HepG2 (cell line): Measurements from ENCODE around the gene ACAP2. TPM values are rescaled to one million over a fixed set of nuclear protein-coding genes. Genes with fewer than 3 reads are reported as not detected.

ENCODE experiments used
- ATAC-seq: fragments of 200-7000 bp; cut with Tn5 transposase; 3 replicates; pipeline ENCODE4 v1.9.1; 2020; ENCODE audit warnings: mild to moderate bottlenecking, moderate library complexity
- BruUV-seq: library from RNA; stranded (reverse); fragments of 400-500 nt; replicated peaks from 2 replicates; lab custom pipeline; 2021; lab: Mats Ljungman, UMichigan
- CTCF ChIA-PET: fragments of 300-600 bp; formaldehyde crosslinking; extraction: SDS; loops from one replicate; lab custom pipeline; 2021; ENCODE audit warnings: low total read pairs, inconsistent platforms, low intra/inter-chr PET ratio; lab: Yijun Ruan, JAX
- POLR2A ChIA-PET: fragments of 350-600 bp; sonication (Branson Sonifier 250); formaldehyde crosslinking; loops from one replicate; lab custom pipeline; 2020; ENCODE audit warnings: antibody characterized with exemption, inconsistent platforms; lab: Yijun Ruan, JAX
- DNase-seq: peaks from one replicate; pipeline ENCODE4 v3.0.0-alpha.2; 2015; ENCODE audit warnings: low spot score
- FAIRE-seq: peaks from 3 replicates; lab custom pipeline; 2011; peaks lifted over from hg19 to GRCh38; lab: Jason Lieb, UNC
- H2AFZ ChIP-seq: one replicate; pipeline ENCODE4 v1.6.1; 2011; ENCODE audit warnings: low read length, inconsistent platforms
- H3K27ac ChIP-seq: fragments of 300-600 bp; 3 replicates; pipeline ENCODE4 v1.8.0; 2011; ENCODE audit warnings: mixed run types, mild to moderate bottlenecking, mixed read lengths, low read length, inconsistent platforms; ENCODE audit not compliant: insufficient read depth; ENCODE audit errors: extremely low read length
- H3K27me3 ChIP-seq, 2 experiments: fragments of 200-600 bp in 1 of 2; 2 replicates in 1 of 2; 3 replicates in 1 of 2; pipeline versions ENCODE4 v1.6.0 to v1.8.0; 2011; ENCODE audit warnings: low read length in 2 of 2, mild to moderate bottlenecking in 2 of 2, moderate library complexity in 2 of 2, inconsistent platforms in 1 of 2; ENCODE audit not compliant: insufficient read depth in 2 of 2, control insufficient read depth in 1 of 2
- H3K36me3 ChIP-seq, 2 experiments: fragments of 200-600 bp in 1 of 2; replicated peaks in 1 of 2; 2 replicates in 1 of 2; 3 replicates in 1 of 2; pipeline versions ENCODE4 v1.5.1 to v1.8.0; 2011; ENCODE audit warnings: low read length in 2 of 2, inconsistent platforms in 1 of 2; ENCODE audit not compliant: insufficient read depth in 2 of 2, control insufficient read depth in 1 of 2
- H3K4me1 ChIP-seq: 2 replicates; pipeline ENCODE4 v1.5.1; 2012; ENCODE audit warnings: low read length, inconsistent platforms; ENCODE audit not compliant: insufficient read depth
- H3K4me2 ChIP-seq: 2 replicates; pipeline ENCODE4 v1.6.0; 2011; ENCODE audit warnings: low read depth, low read length, inconsistent platforms
- H3K4me3 ChIP-seq, 3 experiments: fragments of 200-600 bp in 1 of 3; sonication (generic), shearing (Covaris generic) in 1 of 3; replicated peaks in 1 of 3; 2 replicates each; pipeline ENCODE4 v1.5.1; 2011 to 2016; ENCODE audit warnings: low read length in 3 of 3, inconsistent platforms in 2 of 3, low read depth in 2 of 3, mild to moderate bottlenecking in 2 of 3, control low read depth in 1 of 3, mixed read lengths in 1 of 3; ENCODE audit not compliant: insufficient read depth in 1 of 3
- H3K79me2 ChIP-seq: one replicate; pipeline ENCODE4 v1.6.1; 2011; ENCODE audit warnings: low read length, inconsistent platforms; ENCODE audit not compliant: insufficient read depth
- H3K9ac ChIP-seq: 2 replicates; pipeline ENCODE4 v1.6.0; 2011; ENCODE audit warnings: mild to moderate bottlenecking, low read depth, low read length, inconsistent platforms; ENCODE audit not compliant: insufficient read depth
- H3K9me3 ChIP-seq: 2 replicates; pipeline ENCODE4 v1.5.1; 2012; ENCODE audit warnings: mild to moderate bottlenecking, low read length
- H4K20me1 ChIP-seq: 2 replicates; pipeline ENCODE4 v1.6.0; 2011; ENCODE audit warnings: inconsistent platforms, mild to moderate bottlenecking, low read length, moderate library complexity; ENCODE audit not compliant: insufficient read depth
- BRD4 ChIP-seq: sonication (generic); formaldehyde crosslinking; IDR thresholded peaks from 2 replicates; pipeline ENCODE4 v1.4.0; 2020; ENCODE audit warnings: missing genetic modification reagents
- CBX1 ChIP-seq: IDR thresholded peaks from one replicate; pipeline ENCODE4 v1.6.1; 2016; ENCODE audit warnings: antibody characterized with exemption, low read depth
- ETV6 ChIP-seq: sonication (generic); formaldehyde crosslinking; conservative IDR thresholded peaks from 2 replicates; pipeline ENCODE4 v1.4.0; 2020; ENCODE audit warnings: missing genetic modification reagents
- IRF2 ChIP-seq: IDR thresholded peaks from 2 replicates; pipeline ENCODE4 v1.6.1; 2018; ENCODE audit warnings: missing genetic modification reagents, missing compliant biosample characterization
- KLF13 ChIP-seq: sonication (generic); formaldehyde crosslinking; IDR thresholded peaks from 2 replicates; pipeline ENCODE4 v1.4.0; 2020; ENCODE audit warnings: mild to moderate bottlenecking, missing genetic modification reagents
- MXI1 ChIP-seq: IDR thresholded peaks from 3 replicates; pipeline ENCODE4 v1.6.1; 2012; ENCODE audit warnings: low read depth, low read length, inconsistent platforms, borderline replicate concordance
- SRSF1 ChIP-seq: fragments of 200-400 bp; formaldehyde crosslinking; optimal IDR thresholded peaks from 2 replicates; pipeline ENCODE3; 2017; ENCODE audit warnings: mild to moderate bottlenecking, low read depth, low read length, moderate library complexity
- TGIF2 ChIP-seq: IDR thresholded peaks from 2 replicates; pipeline ENCODE4 v1.6.1; 2016; ENCODE audit warnings: control low read depth, missing compliant biosample characterization
- ZNF160 ChIP-seq: sonication (generic); formaldehyde crosslinking; IDR thresholded peaks from 2 replicates; pipeline ENCODE4 v1.8.0; 2022; ENCODE audit warnings: mild to moderate bottlenecking, inconsistent platforms, missing genetic modification reagents
- WGBS: methylation state at CpG from one replicate; pipeline ENCODE4 v1.1.6; 2017; ENCODE audit warnings: low lambda C conversion rate; 5-methylcytosine and 5-hydroxymethylcytosine counted together
- in situ Hi-C: cut with HindIII; loops from 2 replicates; pipeline ENCODE4 v1.10.0; 2017; ENCODE audit warnings: low pct_unique_long_range_greater_than_20kb; ENCODE audit not compliant: extremely low pct_ligation_motif_present
- intact Hi-C: fragments of 100-400 bp; cut with micrococcal nuclease; formaldehyde crosslinking; loops from one replicate; pipeline ENCODE4 v1.10.0; 2022; ENCODE audit not compliant: unreplicated experiment
- polyA plus RNA-seq, 8 experiments: library from polyadenylated mRNA; depleted of rRNA in 3 of 8; stranded (reverse) in 7 of 8; unstranded in 1 of 8; fragments of >200 nt; fragmentation: Illumina TruSeq in 4 of 8; extraction: Trizol in 4 of 8; gene quantifications; 2 replicates each; pipeline versions ENCODE4 v1.2.1 to v1.2.3, GENCODE V29; 2011 to 2016; ENCODE audit warnings: low read depth in 4 of 8, missing spikeins in 1 of 8, mixed read lengths in 1 of 8; ENCODE audit not compliant: insufficient read depth in 1 of 8
- total RNA-seq, 5 experiments: library from RNA; depleted of rRNA; stranded (reverse); fragments of >200 nt; fragmentation: Illumina TruSeq; extraction: Trizol; gene quantifications; 2 replicates each; pipeline ENCODE4 v1.2.3, GENCODE V29; 2016; ENCODE audit warnings: low read depth in 1 of 5
- TF ChIP-seq, protein P1 (sequence below): IDR thresholded peaks from 2 replicates; pipeline ENCODE4 v1.6.1; 2016; ENCODE audit warnings: missing compliant biosample characterization, missing genetic modification reagents, borderline replicate concordance

The ACAP2 gene
- total and polyA plus RNA-seq, 2 of the 13 experiments (the other 11 are each of a cell fraction or from before 2014, with no cell fraction given): 7.3 to 23.9 TPM

DNA sequence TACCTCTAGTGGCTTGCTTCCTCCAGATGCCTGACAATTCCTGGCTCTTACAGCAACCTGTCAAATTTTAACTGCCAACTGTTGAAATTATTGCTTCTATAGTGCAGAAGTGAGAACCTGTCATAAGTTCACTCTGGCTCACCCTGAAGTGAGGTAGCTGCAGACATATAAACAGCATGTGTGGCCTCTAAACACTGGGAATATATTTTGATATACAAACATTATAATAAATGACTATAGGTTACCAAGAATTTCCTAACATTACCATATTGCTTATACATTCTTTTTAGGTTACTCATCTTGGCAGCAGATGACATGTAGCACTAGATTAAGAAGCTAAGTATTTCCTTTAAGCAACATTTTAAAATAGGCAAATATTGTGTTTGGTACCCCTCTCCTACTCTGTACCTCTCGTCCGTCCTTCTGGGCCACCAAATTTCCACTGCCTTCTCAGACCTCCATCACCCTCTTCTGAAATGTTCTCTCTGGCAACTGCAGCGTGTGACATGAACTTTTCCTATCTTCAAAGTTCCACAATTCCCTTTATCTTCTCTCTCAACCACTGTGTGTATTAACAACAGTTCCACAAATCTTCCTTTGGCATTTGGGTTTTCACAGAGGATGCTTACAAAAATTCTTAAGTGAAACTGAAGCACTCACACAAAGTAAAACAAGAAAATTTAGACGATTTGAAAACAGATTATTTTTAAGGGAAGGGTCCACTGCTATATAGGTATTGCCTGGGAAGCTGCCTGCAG, 156.5 kb downstream of the ACAP2 start:
- Histone ChIP-seq H3K79me2 (no peaks in the 10 kb centered on the region), H3K4me2 (no peak overlapping the region), H3K4me1 (peaks cover 9% of the 10 kb centered on the region; the same call in 1 of the 2 replicates), H4K20me1 (no peaks in the 10 kb centered on the region), H2AFZ (no peak overlapping the region), H3K4me3 (no peak overlapping the region), H3K36me3 (peaks cover 2 to 4% of the 10 kb centered on the region in 2 experiments; a peak in 2 of 5 replicates), H3K27me3 (no peaks in the 10 kb centered on the region), H3K9me3 (no peaks in the 10 kb centered on the region), H3K9ac (no peak overlapping the region), H3K27ac (no peak overlapping the region)
- ATAC-seq (no peak), DNase-seq (no peak), FAIRE-seq (no peak)
- in situ Hi-C loops: no loop called here
- ChIA-PET POLR2A (no interaction called here), CTCF (no interaction called here)
- no TSS peak for BruUV-seq
- TF ChIP-seq IRF2 (no peak), KLF13 (CRISPR knock-in tag) (no peak), TGIF2 (no peak), ZNF160 (CRISPR knock-in tag) (no peak), CBX1 (no peak), ETV6 (CRISPR knock-in tag) (no peak), MXI1 (no peak), SRSF1 (no peak), BRD4 (CRISPR knock-in tag) (no peak)
- TF ChIP-seq, protein P1, sequence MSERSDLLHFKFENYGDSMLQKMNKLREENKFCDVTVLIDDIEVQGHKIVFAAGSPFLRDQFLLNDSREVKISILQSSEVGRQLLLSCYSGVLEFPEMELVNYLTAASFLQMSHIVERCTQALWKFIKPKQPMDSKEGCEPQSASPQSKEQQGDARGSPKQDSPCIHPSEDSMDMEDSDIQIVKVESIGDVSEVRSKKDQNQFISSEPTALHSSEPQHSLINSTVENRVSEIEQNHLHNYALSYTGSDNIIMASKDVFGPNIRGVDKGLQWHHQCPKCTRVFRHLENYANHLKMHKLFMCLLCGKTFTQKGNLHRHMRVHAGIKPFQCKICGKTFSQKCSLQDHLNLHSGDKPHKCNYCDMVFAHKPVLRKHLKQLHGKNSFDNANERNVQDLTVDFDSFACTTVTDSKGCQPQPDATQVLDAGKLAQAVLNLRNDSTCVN (CRISPR knock-in tag): no peak
- intact Hi-C loops: no loop called here
- 76% methylated on average over 4 of the region's 4 CpGs for WGBS
